SK-N-SH (cell line): ENCODE measurements around the gene ADAMTSL1. TPM values are rescaled to one million over a fixed set of nuclear protein-coding genes. Genes with fewer than 3 reads are reported as not detected.

Experiments
- CTCF ChIA-PET: fragments of 300-600, 350-600 bp; formaldehyde crosslinking; extraction: SDS; loops from one replicate; lab custom pipeline; 2021; lab: Yijun Ruan, JAX
- POLR2A ChIA-PET: fragments of 350-600 bp; sonication (Branson Sonifier 250); formaldehyde crosslinking; extraction: SDS; loops from one replicate; lab custom pipeline; 2020; ENCODE audit warnings: antibody characterized with exemption, inconsistent platforms; lab: Yijun Ruan, JAX
- DNase-seq: peaks from one replicate; pipeline ENCODE4 v3.0.0; 2012
- H2AFZ ChIP-seq: fragments of 200-600 bp; sonication (generic); 2 replicates; pipeline ENCODE4 v1.8.1; 2016; ENCODE audit warnings: antibody characterized with exemption, mild to moderate bottlenecking, low read depth
- H3F3A ChIP-seq: fragments of 200-600 bp; sonication (generic); replicated peaks from 2 replicates; pipeline ENCODE3; 2016; ENCODE audit warnings: antibody characterized with exemption, mild to moderate bottlenecking; ENCODE audit not compliant: insufficient read depth
- H3K27ac ChIP-seq, 2 experiments: fragments of 200-500 bp in 1 of 2; fragments of 200-600 bp in 1 of 2; sonication (Bioruptor generic) in 1 of 2; sonication (generic), shearing (Covaris generic) in 1 of 2; 2 replicates each; pipeline versions ENCODE4 v1.5.1 to v1.6.1; 2014 to 2016; ENCODE audit warnings: low read depth in 2 of 2, inconsistent platforms in 1 of 2, low read length in 1 of 2, mild to moderate bottlenecking in 1 of 2, mixed read lengths in 1 of 2
- H3K27me3 ChIP-seq: fragments of 200-600 bp; sonication (generic), shearing (Covaris generic); 2 replicates; pipeline ENCODE4 v1.6.1; 2016; ENCODE audit warnings: mixed run types; ENCODE audit not compliant: insufficient read depth
- H3K36me3 ChIP-seq, 2 experiments: fragments of 200-500 bp in 1 of 2; fragments of 200-600 bp in 1 of 2; sonication (Bioruptor generic) in 1 of 2; sonication (generic) in 1 of 2; replicated peaks in 1 of 2; 2 replicates each; pipeline versions ENCODE3 to v1.5.1; 2014 to 2016; ENCODE audit warnings: low read length in 1 of 2, mild to moderate bottlenecking in 1 of 2; ENCODE audit not compliant: insufficient read depth in 2 of 2, control insufficient read depth in 1 of 2
- H3K4me1 ChIP-seq, 2 experiments: fragments of 200-500 bp in 1 of 2; fragments of 200-600 bp in 1 of 2; sonication (Bioruptor generic) in 1 of 2; sonication (generic), shearing (Covaris generic) in 1 of 2; 2 replicates each; pipeline versions ENCODE4 v1.5.1 to v1.6.1; 2014 to 2016; ENCODE audit warnings: low read depth in 1 of 2, low read length in 1 of 2, mixed run types in 1 of 2; ENCODE audit not compliant: insufficient read depth in 2 of 2, control insufficient read depth in 1 of 2
- H3K4me2 ChIP-seq: fragments of 200-600 bp; sonication (generic), shearing (Covaris generic); 2 replicates; pipeline ENCODE4 v1.6.1; 2017; ENCODE audit warnings: mixed run types
- H3K4me3 ChIP-seq, 2 experiments: fragments of 200-500 bp in 1 of 2; fragments of 200-600 bp in 1 of 2; sonication (Bioruptor generic) in 1 of 2; sonication (generic), shearing (Covaris generic) in 1 of 2; 2 replicates each; pipeline versions ENCODE4 v1.5.1 to v1.8.1; 2014 to 2016; ENCODE audit warnings: low read depth in 2 of 2, inconsistent platforms in 1 of 2, low read length in 1 of 2, mild to moderate bottlenecking in 1 of 2, mixed read lengths in 1 of 2, moderate library complexity in 1 of 2
- H3K79me2 ChIP-seq: fragments of 200-600 bp; sonication (generic); 2 replicates; pipeline ENCODE4 v1.8.1; 2017; ENCODE audit warnings: mild to moderate bottlenecking; ENCODE audit not compliant: insufficient read depth
- H3K9ac ChIP-seq: fragments of 200-600 bp; sonication (generic); 2 replicates; pipeline ENCODE4 v1.6.1; 2017; ENCODE audit warnings: mixed run types
- H3K9me2 ChIP-seq: fragments of 200-600 bp; sonication (generic); 2 replicates; pipeline ENCODE4 v1.6.1; 2017; ENCODE audit warnings: mixed run types
- H3K9me3 ChIP-seq: fragments of 200-600 bp; sonication (generic); 2 replicates; pipeline ENCODE4 v1.6.1; 2017; ENCODE audit warnings: mixed run types, mild to moderate bottlenecking, moderate library complexity
- H4K20me1 ChIP-seq: fragments of 200-600 bp; sonication (generic); 2 replicates; pipeline ENCODE4 v1.6.1; 2017; ENCODE audit warnings: mild to moderate bottlenecking, mixed run types; ENCODE audit not compliant: insufficient read depth
- CHD2 ChIP-seq: fragments of 150-350 bp; IDR thresholded peaks from 2 replicates; pipeline ENCODE4 v1.6.1; 2018; ENCODE audit warnings: low read length; ENCODE audit not compliant: partially characterized antibody
- CTCF ChIP-seq: fragments of 200-600 bp; sonication (generic); IDR thresholded peaks from 2 replicates; pipeline ENCODE4 v1.6.1; 2017; ENCODE audit warnings: antibody characterized with exemption, mild to moderate bottlenecking, moderate library complexity
- ELF1 ChIP-seq: IDR thresholded peaks from 2 replicates; pipeline ENCODE4 v1.4.0; 2012
- EP300 ChIP-seq, 2 experiments: IDR thresholded peaks; 2 replicates each; pipeline versions ENCODE4 v1.4.0 to v1.6.1; 2012; ENCODE audit warnings: borderline replicate concordance in 1 of 2, low read depth in 1 of 2, low read length in 1 of 2
- FOSL2 ChIP-seq: IDR thresholded peaks from 2 replicates; pipeline ENCODE4 v1.4.0; 2012; ENCODE audit warnings: low read depth, mild to moderate bottlenecking, moderate library complexity, borderline replicate concordance
- FOXM1 ChIP-seq: IDR thresholded peaks from 2 replicates; pipeline ENCODE4 v1.4.0; 2012; ENCODE audit warnings: low read depth, mild to moderate bottlenecking
- GABPA ChIP-seq: IDR thresholded peaks from 2 replicates; pipeline ENCODE4 v1.4.0; 2012; ENCODE audit warnings: low read depth, mild to moderate bottlenecking
- MXI1 ChIP-seq: IDR thresholded peaks from 2 replicates; pipeline ENCODE4 v1.6.1; 2012; ENCODE audit warnings: mild to moderate bottlenecking, low read depth, low read length, improper control_type of control experiment
- NRF1 ChIP-seq: IDR thresholded peaks from 2 replicates; pipeline ENCODE4 v1.6.1; 2012; ENCODE audit warnings: low read depth, mild to moderate bottlenecking, low read length
- POLR2AphosphoS5 ChIP-seq: IDR thresholded peaks from 2 replicates; pipeline ENCODE4 v1.6.1; 2012; ENCODE audit warnings: low read depth, low read length
- RAD21 ChIP-seq: IDR thresholded peaks from 2 replicates; pipeline ENCODE4 v1.6.1; 2012; ENCODE audit warnings: mild to moderate bottlenecking, low read length
- REST ChIP-seq: IDR thresholded peaks from 2 replicates; pipeline ENCODE4 v1.6.1; 2012; ENCODE audit warnings: mild to moderate bottlenecking, low read depth, low read length, moderate library complexity
- RFX5 ChIP-seq: IDR thresholded peaks from 2 replicates; pipeline ENCODE4 v1.6.1; 2012; ENCODE audit warnings: mild to moderate bottlenecking, improper control_type of control experiment, low read length
- RXRA ChIP-seq: IDR thresholded peaks from 2 replicates; pipeline ENCODE4 v1.4.0; 2012; ENCODE audit warnings: low read depth, mild to moderate bottlenecking, borderline replicate concordance
- SMC3 ChIP-seq: IDR thresholded peaks from 2 replicates; pipeline ENCODE4 v1.6.1; 2012; ENCODE audit warnings: low read depth, low read length, improper control_type of control experiment
- TEAD4 ChIP-seq: IDR thresholded peaks from 2 replicates; pipeline ENCODE4 v1.4.0; 2012; ENCODE audit warnings: mild to moderate bottlenecking, borderline replicate concordance; ENCODE audit not compliant: insufficient read depth
- USF2 ChIP-seq: fragments of 150-350 bp; IDR thresholded peaks from 2 replicates; pipeline ENCODE4 v1.6.1; 2017; ENCODE audit warnings: antibody characterized with exemption, low read length, low read depth, borderline replicate concordance
- YY1 ChIP-seq: IDR thresholded peaks from 2 replicates; pipeline ENCODE4 v1.4.0; 2012; ENCODE audit warnings: low read depth, mild to moderate bottlenecking
- ZBTB33 ChIP-seq: IDR thresholded peaks from 2 replicates; pipeline ENCODE4 v1.4.0; 2012; ENCODE audit warnings: low read depth, borderline replicate concordance
- WGBS: methylation state at CpG from one replicate; pipeline ENCODE4 v1.1.6; 2017; ENCODE audit warnings: low lambda C conversion rate; 5-methylcytosine and 5-hydroxymethylcytosine counted together
- polyA plus RNA-seq, 3 experiments: library from polyadenylated mRNA; depleted of rRNA; stranded (reverse); fragments of >200 nt; gene quantifications; 2 replicates each; pipeline ENCODE4 v1.2.3, GENCODE V29; 2012

The ADAMTSL1 gene
- polyA plus RNA-seq, 1 of the 3 experiments (the other 2 are of a cell fraction): 114 TPM

GRCh38 chr9:18720691-18721090, 246.7 kb downstream of the ADAMTSL1 start:
- Histone ChIP-seq H3K4me1 (peaks cover 0 to 10% of the 10 kb centered on the region in 2 experiments; a peak in 1 of 4 replicates), H3K9me3 (no peaks in the 10 kb centered on the region), H3K79me2 (no peaks in the 10 kb centered on the region; the same call in 1 of the 2 replicates), H3K4me3 (no peak overlapping the region), H2AFZ (no peak overlapping the region)
- POLR2A ChIA-PET: no interaction called here
- 77% methylated on average over 5 of the region's 5 CpGs for WGBS
- TF ChIP-seq CTCF: no peak
- no peak for TF ChIP-seq REST
- no peak for TF ChIP-seq USF2
- no peak for TF ChIP-seq ELF1
- no peak for TF ChIP-seq NRF1
- TF ChIP-seq CHD2: no peak
- no peak for TF ChIP-seq RFX5
- TF ChIP-seq YY1: no peak
- TF ChIP-seq RAD21: no peak
- TF ChIP-seq ZBTB33: no peak
- TF ChIP-seq POLR2AphosphoS5: no peak
- TF ChIP-seq FOSL2: no peak; the same call in 1 of the 2 replicates
- TF ChIP-seq SMC3: no peak
- no peak for TF ChIP-seq EP300 (IDR thresholded peaks at IDR 0.05; ENCODE audit: borderline replicate concordance in 1 of 2, low read depth in 1 of 2, low read length in 1 of 2)
- TF ChIP-seq FOXM1: no peak
- TF ChIP-seq MXI1: no peak
- TF ChIP-seq RXRA: no peak
- TF ChIP-seq TEAD4: no peak
- TF ChIP-seq GABPA: no peak
- TF ChIP-seq, all 33 proteins: peak for 0
- CTCF ChIA-PET: no interaction called here
- no peaks in the 10 kb centered on the region for H3K27me3 ChIP-seq
- H3F3A ChIP-seq: peaks cover 16% of the 10 kb centered on the region
- no peak overlapping the region for H3K9ac ChIP-seq
- no peaks in the 10 kb centered on the region for H3K9me2 ChIP-seq
- peaks cover 3 to 64% of the 10 kb centered on the region in 2 experiments for H3K36me3 ChIP-seq
- H4K20me1 ChIP-seq: no peaks in the 10 kb centered on the region
- no peak for DNase-seq
- H3K4me2 ChIP-seq: no peak overlapping the region
- peak overlapping the region in 1 of 2 experiments; percentile 0; a peak in 1 of 4 replicates for H3K27ac ChIP-seq
